NCI-H128 (cell line): Measurements from ENCODE around the gene PRAMEF33.
A peak's percentile ranks its signal among the peaks of the same experiment; 100 is the strongest.
"Not testable (repeated sequence)": the region's sequence is repeated elsewhere in the genome, so short reads cannot be mapped to it uniquely, and the experiment has no call there.

Source experiments
- DNase-seq: peaks from one replicate; lab custom pipeline; 2025; ENCODE audit not compliant: unreplicated experiment; lab: John Stamatoyannopoulos, UW

Gene PRAMEF33, protein sequence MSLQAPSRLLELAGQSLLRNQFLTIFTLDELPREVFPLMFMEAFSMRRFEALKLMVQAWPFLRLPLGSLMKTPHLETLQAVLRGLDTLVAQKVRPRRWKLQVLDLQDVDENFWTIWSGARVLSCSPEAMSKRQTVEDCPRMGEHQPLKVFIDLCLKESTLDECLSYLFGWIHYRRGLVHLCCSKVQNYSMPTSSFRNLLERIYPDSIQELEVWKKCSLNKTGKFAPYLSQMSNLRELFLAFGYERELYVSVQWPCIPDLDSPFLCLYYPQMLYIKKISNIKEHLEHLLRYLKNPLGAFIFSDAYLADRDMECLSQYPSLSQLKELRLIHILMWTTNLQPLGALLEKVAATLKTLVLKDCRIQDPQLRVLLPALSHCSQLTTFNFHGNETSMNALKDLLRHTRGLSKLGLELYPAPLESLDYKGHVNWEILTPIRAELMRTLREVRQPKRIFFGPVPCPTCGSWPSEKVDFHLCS

DNA sequence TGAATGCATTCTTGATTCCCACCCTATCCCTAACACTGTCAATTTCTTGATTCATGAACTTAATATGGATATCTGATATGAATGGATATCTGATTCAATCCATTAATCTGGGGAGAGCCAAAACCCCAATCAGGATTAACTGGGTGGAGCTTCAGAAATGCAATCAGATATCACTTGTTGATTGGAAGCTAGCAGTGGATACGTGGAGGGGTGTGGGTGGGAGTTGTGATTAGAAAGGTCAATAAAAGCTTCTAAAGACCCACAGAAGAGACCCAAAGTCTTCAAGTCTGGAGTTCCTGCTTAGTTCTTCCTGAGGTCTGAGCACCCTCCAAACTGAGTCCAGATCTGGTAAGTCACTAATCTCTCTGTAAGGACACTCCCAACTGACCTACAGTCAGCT lies at the start of gene PRAMEF33:
Gene PRAMEF33 (plus strand): TSS at position 301 of the 400 bp plus-strand sequence. CDS start 2,416 bp downstream, outside the sequence.
- not testable (repeated sequence) for DNase-seq

DNA sequence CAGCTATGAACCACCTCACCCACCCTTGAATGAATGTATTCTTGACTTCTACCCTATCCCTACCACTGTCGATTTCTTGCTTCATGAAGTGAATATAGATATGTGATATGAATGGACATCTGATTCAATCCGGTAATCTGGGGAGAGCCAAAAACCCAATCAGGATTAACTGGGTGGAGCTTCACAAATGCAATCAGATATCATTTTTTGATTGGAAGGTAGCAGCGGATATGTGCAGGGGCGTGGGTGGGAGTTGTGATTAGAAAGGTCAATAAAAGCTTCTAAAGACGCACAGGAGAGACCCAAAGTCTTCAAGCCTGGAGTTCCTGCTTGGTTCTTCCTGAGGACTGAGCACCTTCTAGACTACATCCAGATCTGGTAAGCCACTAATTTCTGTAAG lies 49.4 kb upstream of the PRAMEF33 start, which contains the start of gene PRAMEF5:
Gene PRAMEF5 (plus strand): TSS at position 301 of the 400 bp plus-strand sequence. CDS start 5,071 bp downstream, outside the sequence.
- DNase-seq = not testable (repeated sequence)

DNA sequence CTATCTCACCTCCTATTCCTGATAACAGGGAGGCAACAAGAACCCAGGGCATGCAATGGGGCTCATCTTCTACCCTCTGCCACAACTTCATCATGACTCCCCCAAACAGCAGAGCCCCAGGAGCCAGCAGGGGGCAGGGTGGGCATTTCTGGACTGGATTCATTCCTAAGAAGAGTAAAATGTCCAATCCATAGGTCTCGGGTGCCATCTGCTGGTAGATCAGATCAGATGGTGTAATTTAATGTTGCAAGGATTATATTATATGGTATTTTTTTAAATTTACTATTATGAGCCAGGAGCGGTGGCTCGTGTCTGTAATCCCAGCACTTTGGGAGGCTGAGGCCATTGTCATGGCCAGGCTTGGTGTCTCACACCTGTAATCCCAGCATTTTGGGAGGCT lies 38.2 kb upstream of the PRAMEF33 start:
- not testable (repeated sequence) for DNase-seq

DNA sequence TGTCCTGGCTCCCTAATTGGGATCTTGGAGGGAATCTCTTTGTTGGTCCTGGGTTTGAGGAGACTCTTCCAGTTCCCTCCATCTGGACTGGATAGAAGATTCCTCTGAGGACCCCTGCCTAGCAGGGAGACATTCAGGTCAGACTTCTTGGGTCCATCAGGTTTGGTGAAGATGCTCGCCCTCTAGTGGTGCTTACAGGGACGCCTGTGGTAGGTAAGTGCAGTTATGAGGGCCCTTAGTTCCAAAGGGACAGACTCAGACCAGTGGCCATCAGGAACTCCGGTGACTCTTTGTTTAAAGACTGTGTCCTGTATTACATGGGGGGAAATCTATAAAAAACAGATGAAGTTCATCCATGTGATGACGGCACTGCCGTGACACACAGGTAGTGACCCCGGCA lies 26.3 kb upstream of the PRAMEF33 start:
- DNase-seq = not testable (repeated sequence)

DNA sequence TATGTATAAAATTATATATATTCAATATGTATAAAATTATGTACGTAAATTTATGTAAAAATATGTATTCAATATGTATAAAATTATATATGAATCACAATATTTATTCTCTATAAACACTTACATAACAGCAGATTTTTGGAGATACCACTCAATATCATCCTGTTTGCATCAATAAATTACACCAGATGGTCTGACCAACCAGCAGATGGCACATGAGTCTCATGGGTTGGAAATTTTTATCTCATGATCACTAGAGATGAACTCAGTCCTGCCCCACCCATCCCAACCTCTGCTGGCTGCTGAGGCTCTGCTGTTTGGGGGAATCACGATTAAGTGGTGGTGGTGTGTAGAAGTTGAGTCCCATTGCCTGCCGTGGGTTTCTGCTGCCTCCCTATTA lies 23.7 kb upstream of the PRAMEF33 start:
- DNase-seq = not testable (repeated sequence)

DNA sequence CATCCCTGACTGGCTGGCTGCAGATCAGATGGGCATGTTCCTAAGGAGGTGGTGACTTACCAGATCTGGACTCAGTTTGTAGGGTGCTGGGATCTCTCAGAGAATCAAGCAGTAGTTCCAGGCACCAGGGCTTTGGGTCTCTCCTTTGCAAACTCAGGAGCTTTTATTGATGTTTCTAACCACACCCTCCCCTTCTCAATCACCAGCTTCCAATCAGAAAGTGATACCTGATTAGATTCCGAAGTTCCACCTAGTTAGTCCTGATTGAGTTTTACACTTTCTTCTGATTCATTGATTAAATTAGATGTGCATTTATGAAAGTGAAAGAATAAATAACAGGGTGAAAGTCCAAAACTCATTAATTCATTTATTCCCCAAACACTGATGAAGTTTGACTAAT lies 18.3 kb upstream of the PRAMEF33 start, which contains the start of gene PRAMEF8:
Gene PRAMEF8 (minus strand): TSS at position 101 of the 400 bp plus-strand sequence. CDS start 1,046 bp downstream, outside the sequence.
- not testable (repeated sequence) for DNase-seq

DNA sequence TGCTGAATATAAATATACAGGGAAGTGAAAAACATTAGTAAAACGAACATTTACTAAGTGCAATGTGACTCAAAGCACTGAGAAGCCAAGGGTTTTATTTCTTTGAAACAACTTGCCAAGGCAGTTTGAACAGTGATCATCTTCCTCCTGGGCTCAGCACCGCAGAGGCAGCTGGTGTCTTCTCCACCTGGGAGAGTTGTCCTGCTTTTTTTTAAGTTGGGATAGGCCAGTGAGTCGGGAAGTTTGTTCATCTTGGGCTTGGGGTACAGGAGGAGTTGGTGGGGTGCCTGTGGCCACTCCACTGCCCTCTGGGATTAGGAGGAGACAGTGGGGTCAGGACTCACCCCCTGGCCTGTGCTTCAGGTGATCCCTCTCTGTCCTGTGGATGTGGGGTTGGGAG lies 14.3 kb upstream of the PRAMEF33 start:
- DNase-seq = not testable (repeated sequence)

DNA sequence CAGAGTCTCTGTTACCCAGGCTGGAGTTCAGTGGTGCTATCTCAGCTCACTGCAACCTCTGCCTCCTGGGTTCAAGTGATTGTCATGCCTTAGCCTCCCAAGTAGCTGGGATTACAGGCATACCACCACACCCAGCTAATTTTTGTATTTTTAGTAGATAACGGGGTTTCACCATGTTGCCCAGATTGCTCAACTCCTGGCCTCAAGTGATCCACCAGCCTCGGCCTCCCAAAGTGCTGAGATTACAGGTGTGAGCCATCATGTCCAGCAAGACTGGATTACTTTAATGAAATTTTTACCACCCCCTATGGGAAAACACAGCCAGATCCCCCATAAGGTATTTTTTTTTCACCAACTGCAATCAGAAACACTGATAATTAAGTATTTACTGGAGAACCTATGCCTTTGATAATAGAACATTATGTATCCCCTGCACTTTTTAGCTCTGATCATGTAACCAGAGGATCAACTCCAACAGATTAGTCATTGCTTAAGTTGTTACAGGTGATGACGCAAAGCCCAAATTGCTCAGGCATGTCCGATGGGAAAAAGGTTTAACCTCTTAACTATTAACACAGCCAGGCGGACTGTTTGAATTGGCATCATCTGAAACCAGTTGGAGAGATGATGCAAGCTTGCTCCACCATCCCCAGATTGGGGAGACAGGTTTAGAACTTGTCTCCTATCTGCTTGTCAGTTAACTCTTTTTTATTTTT lies 6.0 kb upstream of the PRAMEF33 start:
- not testable (repeated sequence) for DNase-seq

DNA sequence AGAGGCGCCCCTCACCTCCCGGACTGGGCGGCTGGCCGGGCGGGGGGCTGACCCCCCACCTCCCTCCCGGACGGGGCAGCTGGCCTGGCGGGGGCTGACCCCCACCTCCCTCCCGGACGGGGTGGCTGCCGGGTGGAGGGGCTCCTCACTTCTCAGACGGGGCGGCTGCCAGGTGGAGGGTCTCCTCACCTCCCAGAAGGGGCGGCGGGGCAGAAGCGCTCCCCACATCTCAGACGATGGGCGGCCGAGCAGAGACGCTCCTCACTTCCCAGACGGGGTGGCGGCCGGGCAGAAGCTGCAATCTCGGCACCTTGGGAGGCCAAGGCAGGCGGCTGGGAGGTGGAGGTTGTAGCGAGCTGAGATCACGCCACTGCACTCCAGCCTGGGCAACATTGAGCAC lies 4.6 kb upstream of the PRAMEF33 start:
- DNase-seq = not testable (repeated sequence)

DNA sequence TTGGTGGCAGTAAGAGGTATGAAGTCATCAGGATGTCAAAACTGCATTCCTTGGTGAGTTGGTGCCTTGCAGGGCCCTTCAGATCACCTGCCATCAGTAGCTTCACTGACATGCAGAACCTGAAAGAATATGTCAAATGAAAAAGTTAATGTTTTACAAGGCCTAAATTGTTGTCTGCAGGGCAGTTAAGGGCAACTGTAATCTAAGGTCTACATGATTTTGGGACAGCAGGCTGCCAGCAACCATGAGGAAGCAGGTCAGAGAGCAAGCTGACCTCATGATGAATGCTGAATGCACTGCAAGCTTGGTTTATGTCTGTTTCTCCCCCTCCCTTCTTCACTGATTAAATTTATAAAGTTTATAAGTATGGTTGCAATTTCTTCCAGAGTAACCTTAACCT lies 1.1 kb upstream of the PRAMEF33 start:
- not testable (repeated sequence) for DNase-seq

DNA sequence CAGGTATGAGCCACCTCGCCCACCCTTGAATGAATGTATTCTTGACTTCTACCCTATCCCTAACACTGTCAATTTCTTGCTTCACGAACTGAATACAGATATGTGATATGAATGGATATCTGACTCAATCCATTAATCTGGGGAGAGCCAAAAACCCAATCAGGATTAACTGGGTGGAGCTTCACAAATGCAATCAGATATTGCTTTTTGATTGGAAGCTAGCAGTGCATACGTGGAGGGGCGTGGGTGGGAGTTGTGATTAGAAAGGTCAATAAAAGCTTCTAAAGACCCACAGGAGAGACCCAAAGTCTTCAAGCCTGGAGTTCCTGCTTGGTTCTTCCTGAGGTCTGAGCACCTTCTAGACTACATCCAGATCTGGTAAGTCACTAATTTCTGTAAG lies 11.9 kb downstream of the PRAMEF33 start, which contains the start of gene PRAMEF15:
Gene PRAMEF15 (plus strand): TSS at position 301 of the 400 bp plus-strand sequence. CDS start 2,827 bp downstream, outside the sequence.
- DNase-seq = not testable (repeated sequence)

DNA sequence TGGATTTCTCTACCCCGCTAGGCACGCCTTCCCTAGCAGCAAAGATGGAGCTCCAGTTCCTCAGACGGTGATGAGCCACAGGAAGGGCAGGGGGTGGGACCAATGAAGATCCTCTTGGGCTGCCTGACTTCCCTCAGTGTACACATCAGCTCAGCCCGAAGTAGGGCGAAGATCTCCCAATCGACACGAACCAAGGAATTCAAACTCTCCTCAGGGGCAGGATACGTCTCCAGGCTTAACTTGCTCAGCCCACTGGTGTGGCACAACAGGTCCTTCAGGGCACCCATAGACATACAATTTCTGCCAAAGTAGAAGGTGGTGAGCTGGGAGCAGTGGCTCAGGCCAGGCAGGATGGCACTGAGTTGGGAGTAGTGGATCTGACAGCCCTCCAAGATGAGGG lies 39.2 kb downstream of the PRAMEF33 start:
- not testable (repeated sequence) for DNase-seq

DNA sequence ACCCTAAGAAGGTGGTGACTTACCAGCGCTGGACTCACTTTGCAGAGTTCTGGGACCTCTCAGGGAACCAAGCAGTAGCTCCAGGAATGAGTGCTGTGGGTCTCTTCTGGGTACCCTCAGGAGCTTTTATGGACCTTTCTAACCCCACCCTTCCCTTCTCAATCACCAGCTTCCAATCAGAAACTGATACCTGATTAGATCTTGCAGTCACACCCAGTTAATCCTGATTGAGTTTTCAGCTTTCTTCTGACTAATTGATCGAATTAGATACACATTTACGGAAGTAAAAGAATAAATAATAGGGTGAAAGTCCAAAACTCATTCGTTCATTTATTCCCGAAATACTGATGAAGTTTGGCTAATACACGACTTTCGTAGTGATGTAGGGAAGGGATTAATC lies 43.7 kb downstream of the PRAMEF33 start, which contains the start of gene PRAMEF14:
Gene PRAMEF14 (minus strand): TSS at position 101 of the 400 bp plus-strand sequence. CDS start 1,820 bp downstream, outside the sequence.
- DNase-seq = not testable (repeated sequence)

DNA sequence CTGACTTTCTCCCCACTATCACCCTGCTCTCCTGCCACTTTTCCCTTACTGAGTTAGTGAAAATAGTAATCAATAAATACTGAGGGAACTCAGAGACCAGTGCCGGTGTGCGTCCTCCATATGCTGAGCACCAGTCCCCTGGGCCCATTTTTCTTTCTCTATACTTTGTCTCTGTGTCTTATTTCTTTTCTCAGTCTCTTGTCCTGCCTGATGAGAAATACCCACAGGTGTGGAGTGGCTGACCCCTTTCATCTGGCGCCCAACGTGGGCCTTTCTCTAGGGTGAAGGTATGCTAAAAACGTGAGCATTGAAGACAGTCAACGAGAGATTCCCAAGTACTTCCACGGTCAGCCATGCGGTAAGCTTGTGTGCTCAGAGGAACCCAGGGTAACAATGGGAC lies 50.1 kb downstream of the PRAMEF33 start:
- DNase-seq = not testable (repeated sequence)

DNA sequence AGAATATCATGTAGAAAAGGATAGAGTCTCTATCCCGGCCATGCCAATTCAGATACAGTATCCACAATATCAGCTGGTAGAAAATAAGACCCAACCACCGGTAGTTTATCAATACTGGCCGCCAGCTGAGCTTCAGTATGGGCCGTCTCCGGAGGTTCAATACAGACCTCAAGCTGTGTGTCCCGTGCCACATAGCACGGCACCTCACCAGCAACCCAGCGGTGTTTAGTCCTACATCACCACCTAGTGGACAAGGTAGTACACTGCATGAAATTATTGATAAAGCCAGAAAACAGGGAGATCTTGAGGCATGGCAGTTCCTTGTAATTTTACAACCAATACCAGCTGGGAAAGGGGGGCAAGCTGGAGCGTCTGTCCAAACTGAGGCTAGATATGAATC lies 51.1 kb downstream of the PRAMEF33 start:
- not testable (repeated sequence) for DNase-seq

DNA sequence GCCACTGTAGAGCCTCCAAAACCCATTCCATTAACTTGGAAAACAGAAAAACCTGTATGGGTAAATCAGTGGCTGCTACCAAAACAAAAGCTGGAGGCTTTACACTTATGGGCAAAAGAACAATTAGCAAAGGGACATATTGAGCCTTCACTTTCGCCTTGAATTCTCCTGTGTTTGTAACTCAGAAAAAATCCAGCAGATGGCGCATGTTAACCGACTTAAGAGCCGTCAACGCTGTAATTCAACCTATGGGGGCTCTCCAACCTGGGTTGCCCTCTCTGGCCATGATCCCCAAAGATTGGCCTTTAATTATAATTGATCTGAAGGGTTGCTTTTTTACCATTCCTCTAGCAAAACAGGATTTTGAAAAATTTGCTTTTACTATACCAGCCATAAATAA lies 53.4 kb downstream of the PRAMEF33 start:
- DNase-seq = peak; percentile 14
